ENCODE results near the gene RNLS. TPM values are rescaled to one million over a fixed set of nuclear protein-coding genes. Genes with fewer than 3 reads are reported as not detected.
A peak's percentile ranks its signal among the peaks of the same experiment; 100 is the strongest.

The RNLS gene
- total RNA-seq, 1 donor from 2014 or later, result 7.1 TPM

DNA sequence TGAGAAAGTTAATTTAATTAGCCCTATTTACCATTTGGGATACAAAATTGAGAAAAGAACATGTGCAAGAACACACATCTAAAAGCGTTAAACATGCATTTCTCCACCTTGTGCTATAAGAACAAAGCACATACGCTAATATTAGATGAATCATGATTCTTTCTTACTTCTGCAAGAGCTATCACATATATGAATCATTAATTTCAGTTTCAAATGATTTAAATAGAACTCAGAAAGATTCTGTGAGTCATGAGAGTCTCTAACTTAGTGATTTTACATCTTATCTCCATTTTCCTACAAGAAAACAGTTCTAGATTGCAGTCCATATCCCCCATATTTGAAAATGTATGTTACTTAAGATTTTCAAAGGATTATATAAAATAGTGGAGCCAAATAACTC lies 173.9 kb downstream of the RNLS start:
- TF ChIP-seq, protein P1, sequence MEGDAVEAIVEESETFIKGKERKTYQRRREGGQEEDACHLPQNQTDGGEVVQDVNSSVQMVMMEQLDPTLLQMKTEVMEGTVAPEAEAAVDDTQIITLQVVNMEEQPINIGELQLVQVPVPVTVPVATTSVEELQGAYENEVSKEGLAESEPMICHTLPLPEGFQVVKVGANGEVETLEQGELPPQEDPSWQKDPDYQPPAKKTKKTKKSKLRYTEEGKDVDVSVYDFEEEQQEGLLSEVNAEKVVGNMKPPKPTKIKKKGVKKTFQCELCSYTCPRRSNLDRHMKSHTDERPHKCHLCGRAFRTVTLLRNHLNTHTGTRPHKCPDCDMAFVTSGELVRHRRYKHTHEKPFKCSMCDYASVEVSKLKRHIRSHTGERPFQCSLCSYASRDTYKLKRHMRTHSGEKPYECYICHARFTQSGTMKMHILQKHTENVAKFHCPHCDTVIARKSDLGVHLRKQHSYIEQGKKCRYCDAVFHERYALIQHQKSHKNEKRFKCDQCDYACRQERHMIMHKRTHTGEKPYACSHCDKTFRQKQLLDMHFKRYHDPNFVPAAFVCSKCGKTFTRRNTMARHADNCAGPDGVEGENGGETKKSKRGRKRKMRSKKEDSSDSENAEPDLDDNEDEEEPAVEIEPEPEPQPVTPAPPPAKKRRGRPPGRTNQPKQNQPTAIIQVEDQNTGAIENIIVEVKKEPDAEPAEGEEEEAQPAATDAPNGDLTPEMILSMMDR (conservative IDR thresholded peaks at IDR 0.05; ENCODE audit: low read depth, low read length), result no peak
- no peak overlapping the region for H3K4me3 ChIP-seq (ENCODE audit: low read depth, low read length)
- no peak for DNase-seq (ENCODE audit: low read depth)

DNA sequence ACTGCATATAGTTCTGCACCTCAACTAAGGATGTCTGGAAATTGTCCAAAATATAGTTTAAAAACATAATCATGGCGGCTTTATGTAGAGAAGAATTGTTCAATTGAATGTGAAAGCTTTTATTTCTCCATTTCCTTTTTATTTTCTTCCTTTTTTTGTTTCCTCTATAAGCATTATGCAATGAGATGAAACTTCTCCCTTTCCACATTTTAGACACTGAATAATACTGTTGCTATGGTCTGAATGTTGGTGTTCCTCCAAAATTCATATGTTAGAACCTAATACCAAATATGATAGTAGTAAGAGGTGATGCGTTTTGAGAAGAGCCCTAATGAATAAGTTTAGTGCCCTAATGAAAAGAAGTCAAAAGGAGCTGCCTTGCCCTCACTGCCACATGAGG lies 175.0 kb downstream of the RNLS start:
- no peak overlapping the region for H3K4me3 ChIP-seq (ENCODE audit: low read depth, low read length)
- TF ChIP-seq, protein P1 (conservative IDR thresholded peaks at IDR 0.05; ENCODE audit: low read depth, low read length), result no peak
- no peak for DNase-seq (ENCODE audit: low read depth)

DNA sequence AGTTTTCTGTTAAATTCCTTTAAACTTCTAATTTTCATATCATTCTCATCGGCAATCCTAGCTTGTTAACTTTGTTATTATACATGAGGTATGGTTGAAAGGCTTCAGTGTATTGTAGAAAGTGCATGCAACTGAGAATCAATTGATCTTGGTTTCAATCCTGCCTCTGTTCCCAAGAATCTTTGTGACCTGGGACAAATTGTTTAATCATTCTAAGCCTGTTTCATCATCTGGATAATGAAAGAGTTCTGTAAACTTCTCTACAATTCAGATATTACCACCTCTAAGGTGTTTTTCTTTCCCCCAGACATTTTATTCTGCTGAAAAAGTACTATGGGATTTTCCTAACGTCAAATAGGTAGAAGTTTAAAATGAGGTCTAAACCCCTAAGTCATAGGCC lies 179.0 kb downstream of the RNLS start:
- TF ChIP-seq, protein P1 (conservative IDR thresholded peaks at IDR 0.05; ENCODE audit: low read depth, low read length), result no peak
- no peak overlapping the region for H3K4me3 ChIP-seq (ENCODE audit: low read depth, low read length)
- DNase-seq (ENCODE audit: low read depth), result no peak

DNA sequence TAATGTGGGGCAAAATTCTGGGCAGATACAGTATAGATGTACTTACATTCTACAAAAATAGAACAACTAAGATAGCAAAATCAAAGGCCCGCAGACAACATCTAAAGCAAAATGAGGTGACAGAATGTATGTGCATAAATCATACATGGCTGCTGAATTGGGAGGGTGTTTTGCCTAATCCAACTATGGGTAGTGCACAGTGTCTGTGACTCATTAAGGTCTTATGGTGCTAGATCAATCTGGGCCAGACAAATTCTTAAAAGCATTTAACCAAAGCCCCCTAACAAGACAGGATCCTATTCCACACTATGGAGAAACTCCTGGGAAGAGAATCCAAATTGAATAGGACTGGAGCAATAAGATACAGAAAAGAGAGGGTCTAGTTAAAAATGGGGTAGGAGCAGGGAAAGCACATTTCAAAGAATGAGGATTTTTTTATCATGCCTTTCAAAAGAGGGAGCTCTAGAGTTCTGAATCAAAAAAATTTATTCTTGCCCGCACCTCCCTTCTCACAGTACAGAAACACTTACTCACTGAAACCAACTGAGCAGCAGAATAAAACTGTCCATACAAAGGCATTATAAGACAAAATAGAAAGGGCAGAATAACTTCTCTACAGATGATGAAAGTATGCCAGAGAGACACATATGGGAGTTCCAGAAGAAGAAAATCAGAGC lies 181.3 kb downstream of the RNLS start:
- TF ChIP-seq, protein P1 (conservative IDR thresholded peaks at IDR 0.05; ENCODE audit: low read depth, low read length), result peak; percentile 51
- H3K4me3 ChIP-seq (ENCODE audit: low read depth, low read length), result no peak overlapping the region
- DNase-seq (ENCODE audit: low read depth), result no peak

DNA sequence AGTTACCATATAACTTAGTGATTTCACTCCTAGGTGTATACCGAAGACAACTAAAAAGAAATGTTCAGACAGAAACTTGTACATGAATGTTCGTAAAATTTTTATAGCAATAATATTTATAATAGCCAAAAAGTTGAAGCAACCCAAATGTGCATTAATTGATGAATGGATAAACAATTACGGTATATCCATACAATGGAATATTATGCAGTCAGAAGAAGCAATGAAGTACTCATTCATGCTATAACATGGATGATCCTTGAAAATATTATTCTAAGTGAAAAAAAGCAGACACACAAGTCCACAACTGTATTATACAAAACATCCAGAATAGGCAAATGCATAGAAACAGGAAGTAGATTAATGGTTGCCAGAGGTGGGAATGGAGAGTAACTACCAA lies 183.9 kb downstream of the RNLS start:
- DNase-seq (ENCODE audit: low read depth), result no peak
- H3K4me3 ChIP-seq (ENCODE audit: low read depth, low read length), result no peak overlapping the region
- TF ChIP-seq, protein P1 (conservative IDR thresholded peaks at IDR 0.05; ENCODE audit: low read depth, low read length), result no peak

DNA sequence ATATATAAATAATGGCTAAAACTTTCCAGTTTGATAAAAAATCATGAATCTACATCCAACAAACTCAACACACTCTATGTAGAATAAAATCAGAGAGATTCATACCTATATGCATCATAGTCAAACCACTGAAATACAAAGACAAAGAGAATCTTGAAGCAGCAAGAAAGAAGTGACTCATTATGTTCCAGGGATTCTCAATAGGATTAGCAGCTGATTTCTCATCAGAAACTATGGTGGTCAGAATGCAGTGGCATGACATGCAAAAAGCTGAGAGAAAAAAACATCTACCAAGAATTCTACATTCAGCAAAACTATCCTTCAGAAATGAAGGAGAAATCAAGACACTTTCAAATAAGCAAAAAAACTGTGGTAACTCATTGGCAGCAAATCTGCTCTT lies 187.4 kb downstream of the RNLS start:
- no peak overlapping the region for H3K4me3 ChIP-seq (ENCODE audit: low read depth, low read length)
- TF ChIP-seq, protein P1 (conservative IDR thresholded peaks at IDR 0.05; ENCODE audit: low read depth, low read length), result no peak
- DNase-seq (ENCODE audit: low read depth), result no peak

DNA sequence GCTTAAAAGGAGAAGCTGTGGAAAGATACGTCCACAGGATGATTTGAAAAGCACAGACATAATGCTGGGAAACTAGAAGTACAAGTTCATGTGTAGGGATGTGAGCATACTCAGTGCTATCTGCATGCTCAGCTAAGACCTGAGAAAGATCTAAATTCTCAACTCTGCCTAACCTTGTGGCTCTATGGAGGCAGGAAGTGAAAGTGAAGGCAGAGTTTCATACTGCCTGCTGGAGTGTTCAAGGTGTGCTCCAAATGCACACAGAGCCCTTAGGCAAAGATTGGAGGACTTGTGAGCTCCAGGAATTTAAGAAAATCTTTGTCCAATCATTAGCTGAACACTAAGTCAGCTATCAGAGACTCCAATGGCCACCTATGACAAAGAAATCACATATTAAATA lies 190.9 kb downstream of the RNLS start:
- no peak overlapping the region for H3K4me3 ChIP-seq (ENCODE audit: low read depth, low read length)
- DNase-seq (ENCODE audit: low read depth), result no peak
- TF ChIP-seq, protein P1 (conservative IDR thresholded peaks at IDR 0.05; ENCODE audit: low read depth, low read length), result no peak

Measured in epithelial cell of proximal tubule (primary cell).